ENCODE measurements around the gene C6orf62.

DNA sequence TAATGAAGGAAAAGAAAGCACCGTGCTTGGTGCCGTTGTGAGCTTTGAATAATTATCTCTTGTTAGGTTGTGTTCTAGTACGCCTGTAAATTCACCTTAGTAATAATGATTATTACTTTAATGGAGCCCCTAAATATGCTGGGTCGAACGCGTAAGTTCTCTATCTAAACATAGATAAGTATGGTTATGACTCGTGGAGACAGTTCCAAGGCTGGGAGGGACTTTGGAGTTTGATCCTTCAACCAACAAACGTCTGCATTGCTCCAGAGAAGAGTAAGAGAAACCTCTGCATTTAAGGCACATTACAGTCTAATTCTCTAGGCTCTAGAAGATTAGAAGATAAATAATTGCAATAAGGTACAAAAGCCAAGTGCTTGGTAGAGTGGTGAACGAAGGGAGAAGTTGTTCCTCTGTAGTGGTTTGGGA is 51.6 kb downstream of the C6orf62 start:
- TF ChIP-seq, protein P1, sequence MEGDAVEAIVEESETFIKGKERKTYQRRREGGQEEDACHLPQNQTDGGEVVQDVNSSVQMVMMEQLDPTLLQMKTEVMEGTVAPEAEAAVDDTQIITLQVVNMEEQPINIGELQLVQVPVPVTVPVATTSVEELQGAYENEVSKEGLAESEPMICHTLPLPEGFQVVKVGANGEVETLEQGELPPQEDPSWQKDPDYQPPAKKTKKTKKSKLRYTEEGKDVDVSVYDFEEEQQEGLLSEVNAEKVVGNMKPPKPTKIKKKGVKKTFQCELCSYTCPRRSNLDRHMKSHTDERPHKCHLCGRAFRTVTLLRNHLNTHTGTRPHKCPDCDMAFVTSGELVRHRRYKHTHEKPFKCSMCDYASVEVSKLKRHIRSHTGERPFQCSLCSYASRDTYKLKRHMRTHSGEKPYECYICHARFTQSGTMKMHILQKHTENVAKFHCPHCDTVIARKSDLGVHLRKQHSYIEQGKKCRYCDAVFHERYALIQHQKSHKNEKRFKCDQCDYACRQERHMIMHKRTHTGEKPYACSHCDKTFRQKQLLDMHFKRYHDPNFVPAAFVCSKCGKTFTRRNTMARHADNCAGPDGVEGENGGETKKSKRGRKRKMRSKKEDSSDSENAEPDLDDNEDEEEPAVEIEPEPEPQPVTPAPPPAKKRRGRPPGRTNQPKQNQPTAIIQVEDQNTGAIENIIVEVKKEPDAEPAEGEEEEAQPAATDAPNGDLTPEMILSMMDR (conservative IDR thresholded peaks at IDR 0.05; ENCODE audit: low read depth in 2 of 2): no peak
- no peak for TF ChIP-seq EZH2 (IDR thresholded peaks at IDR 0.05; ENCODE audit: low read depth, unreplicated experiment)
- TF ChIP-seq, protein P2, sequence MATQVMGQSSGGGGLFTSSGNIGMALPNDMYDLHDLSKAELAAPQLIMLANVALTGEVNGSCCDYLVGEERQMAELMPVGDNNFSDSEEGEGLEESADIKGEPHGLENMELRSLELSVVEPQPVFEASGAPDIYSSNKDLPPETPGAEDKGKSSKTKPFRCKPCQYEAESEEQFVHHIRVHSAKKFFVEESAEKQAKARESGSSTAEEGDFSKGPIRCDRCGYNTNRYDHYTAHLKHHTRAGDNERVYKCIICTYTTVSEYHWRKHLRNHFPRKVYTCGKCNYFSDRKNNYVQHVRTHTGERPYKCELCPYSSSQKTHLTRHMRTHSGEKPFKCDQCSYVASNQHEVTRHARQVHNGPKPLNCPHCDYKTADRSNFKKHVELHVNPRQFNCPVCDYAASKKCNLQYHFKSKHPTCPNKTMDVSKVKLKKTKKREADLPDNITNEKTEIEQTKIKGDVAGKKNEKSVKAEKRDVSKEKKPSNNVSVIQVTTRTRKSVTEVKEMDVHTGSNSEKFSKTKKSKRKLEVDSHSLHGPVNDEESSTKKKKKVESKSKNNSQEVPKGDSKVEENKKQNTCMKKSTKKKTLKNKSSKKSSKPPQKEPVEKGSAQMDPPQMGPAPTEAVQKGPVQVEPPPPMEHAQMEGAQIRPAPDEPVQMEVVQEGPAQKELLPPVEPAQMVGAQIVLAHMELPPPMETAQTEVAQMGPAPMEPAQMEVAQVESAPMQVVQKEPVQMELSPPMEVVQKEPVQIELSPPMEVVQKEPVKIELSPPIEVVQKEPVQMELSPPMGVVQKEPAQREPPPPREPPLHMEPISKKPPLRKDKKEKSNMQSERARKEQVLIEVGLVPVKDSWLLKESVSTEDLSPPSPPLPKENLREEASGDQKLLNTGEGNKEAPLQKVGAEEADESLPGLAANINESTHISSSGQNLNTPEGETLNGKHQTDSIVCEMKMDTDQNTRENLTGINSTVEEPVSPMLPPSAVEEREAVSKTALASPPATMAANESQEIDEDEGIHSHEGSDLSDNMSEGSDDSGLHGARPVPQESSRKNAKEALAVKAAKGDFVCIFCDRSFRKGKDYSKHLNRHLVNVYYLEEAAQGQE (IDR thresholded peaks at IDR 0.05; ENCODE audit: unreplicated experiment): no peak
- TF ChIP-seq JUNB (IDR thresholded peaks at IDR 0.05; ENCODE audit: unreplicated experiment): no peak
- TF ChIP-seq POLR2AphosphoS5 (IDR thresholded peaks at IDR 0.05; ENCODE audit: low read depth): no peak
- no peak for TF ChIP-seq EZH2phosphoT487 (IDR thresholded peaks at IDR 0.05; ENCODE audit: unreplicated experiment)
